Stimulated activated CD4-positive, alpha-beta T cell treated with anti-CD3 and anti-CD28 coated beads, Interleukin-12 subunit alpha, Interleukin-12 subunit beta, amount 100 ng/mL, for 4 hours (primary cell): Measurements from ENCODE around the gene TYRO3.
A peak's percentile ranks its signal among the peaks of the same experiment; 100 is the strongest.

Experiments
- DNase-seq: peaks from one replicate; pipeline ENCODE4 v3.0.0-alpha.2; 2020

The TYRO3 gene

DNA sequence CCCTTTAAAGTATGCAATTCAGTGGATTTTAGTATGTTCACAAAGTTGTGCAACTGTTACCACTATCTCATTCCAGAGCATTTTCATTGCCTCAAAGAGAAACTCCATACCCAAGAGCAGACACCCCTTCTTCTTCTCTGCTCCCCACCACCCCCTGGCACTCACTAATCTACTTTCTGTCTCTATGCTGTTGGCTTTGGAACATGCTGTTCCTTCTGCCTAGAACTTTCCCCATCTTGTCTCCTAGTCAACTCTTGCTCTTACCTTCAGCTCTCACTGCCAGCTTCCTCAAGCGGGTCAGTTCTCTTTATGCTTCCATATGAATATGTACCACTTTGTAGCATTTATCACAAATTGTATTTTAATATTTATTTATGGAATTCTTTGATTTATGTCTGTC, 50.1 kb downstream of the TYRO3 start:
- no peak for DNase-seq

DNA sequence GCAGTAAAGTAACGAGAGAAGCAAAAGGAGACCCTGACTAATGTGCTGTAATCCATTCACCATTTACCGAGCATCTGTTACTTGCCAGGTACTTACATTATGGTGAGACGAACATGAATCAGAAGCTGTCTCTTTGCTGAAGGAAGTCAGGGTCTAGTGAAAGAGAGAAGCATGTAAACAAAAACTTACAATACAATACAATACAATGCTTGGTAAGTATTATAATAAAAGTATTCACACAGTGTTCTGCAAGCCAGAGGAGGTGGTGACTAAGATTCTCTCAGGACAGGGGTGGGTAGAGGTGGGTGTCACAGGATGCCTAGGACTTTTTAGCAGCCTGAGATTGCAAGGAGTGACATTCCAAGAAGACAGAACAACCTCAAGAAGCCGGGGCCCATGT, 51.0 kb downstream of the TYRO3 start:
- no peak for DNase-seq

GRCh38 chr15:41620536-41621199, 61.7 kb downstream of the TYRO3 start:
- no peak for DNase-seq

GRCh38 chr15:41621200-41622193, 62.5 kb downstream of the TYRO3 start:
- peak; percentile 71 for DNase-seq

DNA sequence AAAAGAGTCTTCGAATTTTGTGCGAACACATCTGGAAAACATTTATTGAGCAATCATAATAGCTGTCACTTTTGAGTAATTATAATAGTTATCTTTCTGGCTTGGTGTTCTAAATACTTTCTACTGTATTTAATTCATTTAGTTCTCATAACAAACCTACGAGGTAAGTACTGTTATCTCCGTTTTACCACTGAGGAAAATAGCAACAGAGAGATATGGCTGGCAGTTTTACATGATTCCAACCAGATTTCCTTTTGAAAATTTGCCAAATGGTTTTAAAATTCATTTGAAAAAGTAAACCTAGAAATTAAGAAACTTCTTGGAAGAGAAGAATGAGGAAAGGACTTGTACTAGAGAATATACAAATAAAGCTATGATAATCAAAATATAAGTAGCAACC, 63.9 kb downstream of the TYRO3 start:
- DNase-seq, result no peak

GRCh38 chr15:41627203-41627602, 68.2 kb downstream of the TYRO3 start:
- DNase-seq, result no peak

GRCh38 chr15:41629463-41629862, 70.5 kb downstream of the TYRO3 start:
- no peak for DNase-seq

- no peak for DNase-seq
These were observed 70.9 kb downstream of the TYRO3 start for GRCh38 chr15:41629883-41630282.

- DNase-seq, result no peak
These were observed 71.7 kb downstream of the TYRO3 start for GRCh38 chr15:41630616-41631217.

- no peak for DNase-seq
These were observed 73.0 kb downstream of the TYRO3 start for GRCh38 chr15:41631880-41632470.
